ENCODE data around the gene AATK.

Gene AATK

DNA sequence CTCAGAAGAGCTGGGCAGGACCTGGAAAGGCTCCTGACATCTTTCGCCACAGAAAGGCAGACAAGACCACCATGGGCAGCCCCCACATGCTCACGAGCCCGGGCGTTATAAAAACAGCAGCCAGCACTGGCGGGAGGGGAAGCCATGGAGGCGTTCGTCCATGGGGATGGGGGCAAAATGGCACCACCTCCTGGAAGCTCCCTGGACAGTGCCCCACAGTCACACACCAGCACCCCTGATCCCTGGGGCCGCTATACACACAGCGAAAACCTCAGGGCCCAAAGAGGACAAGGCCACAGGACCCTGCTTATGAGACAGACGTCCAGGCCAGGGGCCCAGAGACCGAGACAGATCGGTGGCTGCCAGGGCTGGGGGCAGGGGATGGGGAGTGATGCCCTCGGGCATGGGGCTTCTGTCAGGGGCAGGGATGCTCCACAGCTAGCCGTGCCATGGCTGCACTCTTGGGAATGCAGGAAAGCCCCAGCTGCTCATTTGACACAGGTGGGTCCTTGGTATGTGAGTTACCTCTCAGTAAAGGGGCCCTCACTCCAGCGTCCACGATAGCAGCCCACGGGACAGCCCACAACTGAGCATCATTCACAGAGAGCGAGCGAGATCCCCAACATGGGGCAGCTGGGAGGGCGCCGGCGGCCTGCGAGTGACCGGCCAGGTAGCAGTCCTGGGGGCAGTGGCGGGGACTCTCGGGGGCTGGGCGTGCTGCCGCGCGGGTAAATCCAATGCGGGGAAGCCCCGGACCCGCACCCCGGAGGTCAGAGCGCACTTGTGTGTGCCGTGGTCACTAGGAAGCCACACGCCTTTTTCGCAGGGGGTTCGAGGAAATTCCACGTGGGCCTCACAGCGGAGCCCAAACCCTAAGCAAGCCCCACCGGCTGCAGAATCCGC is 7.1 kb downstream of the AATK start:
- Histone ChIP-seq H3K79me2 (ENCODE audit: control insufficient read depth, low read length) (no peaks in the 10 kb centered on the region), H3K36me3 (ENCODE audit: control insufficient read depth, low read length) (no peaks in the 10 kb centered on the region), H3F3A (ENCODE audit: control insufficient read depth, insufficient read depth) (no peaks in the 10 kb centered on the region), H3K9me3 (ENCODE audit: control insufficient read depth, insufficient read depth, low read length) (no peaks in the 10 kb centered on the region), H3K4me2 (ENCODE audit: low read length) (no peak overlapping the region), H3K4me3 (ENCODE audit: low read length) (no peak overlapping the region), H3K9me2 (replicated peaks; ENCODE audit: control insufficient read depth, low read length) (no peaks in the 10 kb centered on the region), H3K27ac (ENCODE audit: low read depth, low read length) (no peak overlapping the region), H3K27me3 (ENCODE audit: control insufficient read depth, low read length) (no peaks in the 10 kb centered on the region), H3K4me1 (ENCODE audit: control insufficient read depth, low read length) (no peaks in the 10 kb centered on the region), H4K20me1 (ENCODE audit: control insufficient read depth, insufficient read depth, low read depth, low read length) (no peaks in the 10 kb centered on the region)
- TF ChIP-seq, protein P1, sequence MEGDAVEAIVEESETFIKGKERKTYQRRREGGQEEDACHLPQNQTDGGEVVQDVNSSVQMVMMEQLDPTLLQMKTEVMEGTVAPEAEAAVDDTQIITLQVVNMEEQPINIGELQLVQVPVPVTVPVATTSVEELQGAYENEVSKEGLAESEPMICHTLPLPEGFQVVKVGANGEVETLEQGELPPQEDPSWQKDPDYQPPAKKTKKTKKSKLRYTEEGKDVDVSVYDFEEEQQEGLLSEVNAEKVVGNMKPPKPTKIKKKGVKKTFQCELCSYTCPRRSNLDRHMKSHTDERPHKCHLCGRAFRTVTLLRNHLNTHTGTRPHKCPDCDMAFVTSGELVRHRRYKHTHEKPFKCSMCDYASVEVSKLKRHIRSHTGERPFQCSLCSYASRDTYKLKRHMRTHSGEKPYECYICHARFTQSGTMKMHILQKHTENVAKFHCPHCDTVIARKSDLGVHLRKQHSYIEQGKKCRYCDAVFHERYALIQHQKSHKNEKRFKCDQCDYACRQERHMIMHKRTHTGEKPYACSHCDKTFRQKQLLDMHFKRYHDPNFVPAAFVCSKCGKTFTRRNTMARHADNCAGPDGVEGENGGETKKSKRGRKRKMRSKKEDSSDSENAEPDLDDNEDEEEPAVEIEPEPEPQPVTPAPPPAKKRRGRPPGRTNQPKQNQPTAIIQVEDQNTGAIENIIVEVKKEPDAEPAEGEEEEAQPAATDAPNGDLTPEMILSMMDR (IDR thresholded peaks at IDR 0.05; ENCODE audit: low read depth, low read length, poor library complexity, severe bottlenecking), result no peak
- no peak for TF ChIP-seq EZH2phosphoT487 (IDR thresholded peaks at IDR 0.05; ENCODE audit: borderline replicate concordance, low read length)

DNA sequence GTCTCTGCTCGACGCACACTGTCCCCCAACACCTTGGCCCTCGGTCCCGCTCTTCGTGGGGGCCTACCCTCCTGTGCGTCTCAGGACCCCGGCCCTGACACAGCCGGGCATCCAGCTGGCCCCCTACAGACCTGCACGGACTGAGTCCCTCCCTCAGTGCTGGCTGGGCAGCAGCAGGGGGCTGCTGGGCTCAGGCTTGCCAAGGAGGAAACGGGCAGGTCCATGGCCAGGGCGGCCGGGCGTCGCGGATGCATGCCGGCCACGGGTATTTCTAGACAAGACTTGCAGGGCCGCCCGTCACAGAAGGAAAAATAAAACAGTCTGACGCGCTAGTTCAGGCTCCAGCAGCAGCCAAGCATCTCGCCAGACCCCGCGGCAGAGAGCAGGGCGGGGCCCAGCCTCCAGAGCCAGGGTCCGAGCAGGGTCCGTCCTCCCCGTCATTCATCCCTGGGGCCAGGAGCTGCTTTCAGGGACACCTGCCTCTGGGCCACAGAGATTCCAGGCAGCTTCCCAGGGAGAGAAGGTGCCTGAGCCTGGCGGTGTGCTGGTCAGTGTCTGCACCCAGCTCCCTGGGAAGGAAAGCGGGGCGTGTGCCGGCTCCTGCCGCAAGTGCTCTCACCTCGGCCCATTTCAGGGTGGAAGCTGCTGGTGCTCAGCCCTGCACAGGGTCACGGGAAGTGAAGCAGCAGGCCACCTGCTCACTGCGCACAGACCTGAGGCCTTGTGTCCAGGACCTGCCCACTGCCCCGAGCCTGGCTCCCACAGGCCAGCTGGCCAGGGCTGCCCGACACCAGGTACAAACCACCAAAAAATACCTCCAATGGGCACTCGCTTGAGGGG is 8.0 kb downstream of the AATK start:
- TF ChIP-seq EZH2phosphoT487 (IDR thresholded peaks at IDR 0.05; ENCODE audit: borderline replicate concordance, low read length), result no peak
- TF ChIP-seq, protein P1 (IDR thresholded peaks at IDR 0.05; ENCODE audit: low read depth, low read length, poor library complexity, severe bottlenecking), result no peak
- Histone ChIP-seq H3K4me3 (ENCODE audit: low read length) (no peak overlapping the region), H3K4me1 (ENCODE audit: control insufficient read depth, low read length) (no peaks in the 10 kb centered on the region), H3K79me2 (ENCODE audit: control insufficient read depth, low read length) (no peaks in the 10 kb centered on the region), H3K27ac (ENCODE audit: low read depth, low read length) (no peak overlapping the region), H3K27me3 (ENCODE audit: control insufficient read depth, low read length) (no peaks in the 10 kb centered on the region), H3K36me3 (ENCODE audit: control insufficient read depth, low read length) (no peaks in the 10 kb centered on the region), H3K4me2 (ENCODE audit: low read length) (no peak overlapping the region), H4K20me1 (ENCODE audit: control insufficient read depth, insufficient read depth, low read depth, low read length) (no peaks in the 10 kb centered on the region), H3K9me3 (ENCODE audit: control insufficient read depth, insufficient read depth, low read length) (no peaks in the 10 kb centered on the region), H3F3A (ENCODE audit: control insufficient read depth, insufficient read depth) (no peaks in the 10 kb centered on the region), H3K9me2 (replicated peaks; ENCODE audit: control insufficient read depth, low read length) (no peaks in the 10 kb centered on the region)

DNA sequence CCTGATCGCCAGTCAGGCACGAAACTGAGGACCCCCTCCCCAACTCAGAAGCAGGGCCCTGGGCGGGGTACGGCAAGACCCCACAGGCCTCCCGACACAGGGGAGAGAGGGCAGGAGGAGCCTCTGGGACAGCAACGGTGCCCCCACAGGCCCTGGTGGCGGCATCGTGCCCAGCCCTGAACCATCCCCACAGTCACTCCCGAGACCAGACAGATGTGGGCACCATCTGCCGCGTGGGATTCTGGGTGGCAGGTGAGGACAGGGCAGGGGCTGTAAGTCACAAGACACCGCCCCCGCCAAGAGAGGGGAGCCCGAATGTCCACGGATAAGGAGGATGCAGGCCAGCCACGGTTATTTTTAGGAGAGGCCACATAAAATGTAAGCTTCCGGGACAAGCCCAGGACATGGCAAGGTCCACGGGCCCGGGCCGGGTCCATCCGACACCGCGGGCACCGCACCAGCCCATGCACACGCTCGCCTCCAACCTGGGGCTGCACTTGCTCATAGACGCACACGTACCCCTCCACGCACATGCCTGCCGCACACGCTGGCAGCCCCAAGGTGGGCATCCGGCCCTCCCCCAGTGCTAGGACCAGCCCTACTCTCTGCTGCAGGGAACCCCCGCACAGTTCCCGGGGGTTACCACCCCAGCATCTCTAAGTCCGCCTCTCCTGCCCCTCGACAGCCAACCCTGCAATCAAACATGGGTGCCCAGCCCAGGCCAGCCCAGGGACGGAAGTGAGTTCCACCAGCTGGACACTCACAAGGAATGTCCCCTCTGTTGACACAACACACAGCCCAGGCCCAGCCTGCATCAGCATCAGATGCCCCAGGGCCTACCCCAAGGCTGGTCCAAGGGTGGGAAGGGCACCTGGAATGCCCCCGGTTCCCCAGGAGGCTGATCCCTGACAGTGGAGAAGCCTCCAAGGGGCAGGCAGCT is 8.9 kb downstream of the AATK start:
- H3K9me2 ChIP-seq (replicated peaks; ENCODE audit: control insufficient read depth, low read length), result no peaks in the 10 kb centered on the region
- H3K27me3 ChIP-seq (ENCODE audit: control insufficient read depth, low read length), result no peaks in the 10 kb centered on the region
- H3K4me2 ChIP-seq (ENCODE audit: low read length), result no peak overlapping the region

More for the DNA sequence above, 8.9 kb downstream of the AATK start:
- no peak for TF ChIP-seq EZH2phosphoT487 (IDR thresholded peaks at IDR 0.05; ENCODE audit: borderline replicate concordance, low read length)
- TF ChIP-seq, protein P1 (IDR thresholded peaks at IDR 0.05; ENCODE audit: low read depth, low read length, poor library complexity, severe bottlenecking), result no peak
- Histone ChIP-seq H3K4me1 (ENCODE audit: control insufficient read depth, low read length) (no peaks in the 10 kb centered on the region), H3F3A (ENCODE audit: control insufficient read depth, insufficient read depth) (no peaks in the 10 kb centered on the region), H3K36me3 (ENCODE audit: control insufficient read depth, low read length) (no peaks in the 10 kb centered on the region), H3K79me2 (ENCODE audit: control insufficient read depth, low read length) (no peaks in the 10 kb centered on the region), H3K27ac (ENCODE audit: low read depth, low read length) (no peak overlapping the region), H3K9me3 (ENCODE audit: control insufficient read depth, insufficient read depth, low read length) (no peaks in the 10 kb centered on the region), H4K20me1 (ENCODE audit: control insufficient read depth, insufficient read depth, low read depth, low read length) (no peaks in the 10 kb centered on the region), H3K4me3 (ENCODE audit: low read length) (no peak overlapping the region)
